GM21447 (cell line): ENCODE results near the gene CALR3.
"Not testable (repeated sequence)": the region's sequence is repeated elsewhere in the genome, so short reads cannot be mapped to it uniquely, and the experiment has no call there.

Experiments
- ATAC-seq: cut with Tn5 transposase; IDR thresholded peaks from one replicate; pipeline ENCODE4 v1.9.1; 2021; ENCODE audit not compliant: unreplicated experiment

Gene CALR3

DNA sequence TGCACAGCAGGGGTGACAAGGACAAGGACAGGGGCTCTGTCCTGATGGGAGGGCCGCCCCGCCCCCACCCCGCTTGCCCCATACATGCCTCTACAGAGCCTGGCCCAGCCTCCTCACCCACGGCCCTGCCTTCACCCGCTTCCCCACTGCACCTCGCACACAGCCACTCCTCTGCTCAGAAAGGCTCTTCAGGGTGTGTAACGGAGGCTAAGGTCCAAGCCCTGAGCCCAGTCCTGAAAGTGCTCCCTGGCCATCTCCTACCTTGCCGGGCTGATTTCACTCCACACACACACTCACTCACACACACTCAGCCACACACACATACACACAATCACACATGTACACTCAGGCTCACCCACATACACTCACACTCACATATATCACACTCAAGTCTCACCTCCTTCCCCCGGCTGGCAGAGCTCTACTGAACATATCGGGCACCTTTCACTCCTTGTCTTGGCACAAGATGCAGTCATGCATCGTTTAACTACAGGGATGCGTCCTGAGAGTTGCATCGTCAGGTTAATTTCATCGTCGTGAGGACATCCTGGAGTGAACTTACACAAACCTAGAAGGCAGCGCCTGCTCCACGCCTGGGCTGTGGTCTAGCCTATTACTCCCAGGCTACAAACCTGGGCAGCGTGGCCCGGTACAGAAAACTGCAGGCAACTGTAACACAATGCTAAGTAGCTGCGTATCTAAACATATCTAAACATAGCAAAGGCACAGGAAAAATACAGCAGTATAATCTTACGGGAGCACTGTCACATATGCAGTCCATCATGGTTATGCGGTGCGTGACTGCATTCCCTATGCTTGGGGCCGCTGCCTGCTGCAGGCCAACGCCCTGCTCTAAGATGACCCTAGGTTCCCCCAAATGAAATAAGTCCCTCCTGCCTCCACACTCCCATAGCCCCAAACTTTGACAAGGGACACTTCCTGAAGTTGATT is 37.3 kb downstream of the CALR3 start:
- ATAC-seq, result no peak

DNA sequence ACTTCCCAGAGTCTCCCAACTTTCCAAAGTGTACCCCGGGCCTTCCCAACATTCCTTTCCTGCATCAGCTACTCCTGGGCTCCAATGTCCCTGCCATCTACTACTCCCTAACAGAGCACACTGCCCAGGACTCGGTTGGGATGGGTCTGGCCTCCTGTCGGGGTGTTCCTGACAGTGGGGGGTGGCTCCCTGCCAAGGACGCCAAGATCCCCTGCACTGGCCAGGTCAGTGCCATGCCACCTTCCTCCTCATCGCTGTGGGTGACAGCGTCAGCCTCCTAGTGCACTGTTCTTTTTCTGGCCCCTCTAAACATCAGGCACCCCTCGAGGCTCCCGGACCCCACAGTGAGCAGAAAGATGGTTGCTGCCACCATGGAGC is 38.0 kb downstream of the CALR3 start:
- no peak for ATAC-seq

- no peak for ATAC-seq
Measured at GRCh38 chr19:16457195-16457953, 38.6 kb downstream of the CALR3 start.

DNA sequence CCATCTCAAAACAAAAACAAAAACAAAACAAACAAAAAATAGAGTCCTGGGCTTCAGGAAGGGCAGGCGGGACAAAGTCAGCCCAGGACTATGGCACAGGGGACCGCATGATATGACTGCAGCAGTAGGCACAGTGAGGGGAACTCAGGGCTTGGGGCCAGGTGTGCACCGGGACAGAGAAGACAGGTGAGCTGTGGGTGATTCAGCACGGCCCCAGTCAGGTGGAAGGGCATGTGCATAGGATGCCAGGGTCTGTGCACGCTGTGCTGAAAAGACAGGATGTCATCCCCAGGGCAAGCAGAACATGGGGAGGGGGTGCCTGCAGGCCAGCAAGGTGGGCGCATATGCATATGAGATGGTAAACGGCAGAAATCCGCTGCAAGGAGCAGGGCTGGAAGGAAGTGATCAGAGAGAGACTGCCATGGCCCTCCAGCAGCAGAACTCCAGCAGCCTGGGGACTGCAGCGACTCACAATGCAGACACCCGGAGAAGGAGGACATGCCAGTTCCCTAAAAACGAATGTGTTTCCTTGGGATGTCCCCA is 39.2 kb downstream of the CALR3 start:
- no peak for ATAC-seq

DNA sequence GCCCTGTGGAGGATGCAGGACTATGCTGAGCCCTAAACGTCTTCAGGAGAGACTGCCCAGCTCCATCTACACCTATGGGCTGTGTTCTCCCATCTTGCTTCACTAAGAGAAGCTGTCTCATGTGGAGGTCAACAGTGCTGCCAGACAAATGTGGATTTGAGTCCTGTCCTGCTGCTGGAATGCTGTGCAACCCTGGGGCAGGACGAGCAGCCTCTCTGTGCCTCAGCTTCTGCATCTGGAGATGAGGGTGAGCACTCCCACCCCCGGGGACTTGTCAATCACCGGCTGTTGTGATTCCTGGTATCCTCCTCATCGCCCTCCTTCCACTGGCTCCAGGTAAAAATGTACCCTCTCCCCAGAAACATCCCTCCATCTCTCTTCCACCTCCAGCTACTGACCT is 40.5 kb downstream of the CALR3 start:
- no peak for ATAC-seq

GRCh38 chr19:16454351-16454918 is 41.5 kb downstream of the CALR3 start:
- ATAC-seq, result no peak

DNA sequence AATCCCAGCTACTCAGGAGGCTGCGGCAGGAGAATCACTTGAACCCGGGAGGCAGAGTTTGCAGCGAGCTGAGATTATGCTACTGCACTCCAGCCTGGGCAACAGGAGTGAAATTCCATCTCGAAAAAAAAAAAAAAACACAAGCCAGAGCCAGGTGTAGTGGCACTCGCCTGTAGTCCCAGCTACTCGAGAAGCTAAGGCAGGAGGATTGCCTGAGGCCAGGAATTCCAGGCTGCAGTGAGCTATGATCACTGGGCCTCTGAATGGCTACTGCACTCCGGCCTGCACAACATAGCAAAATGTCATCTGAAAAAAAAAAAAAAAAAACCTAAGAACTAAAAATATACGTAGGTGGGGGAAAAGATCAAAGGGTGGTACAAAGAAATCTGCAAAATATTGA is 43.6 kb downstream of the CALR3 start:
- ATAC-seq, result no peak

DNA sequence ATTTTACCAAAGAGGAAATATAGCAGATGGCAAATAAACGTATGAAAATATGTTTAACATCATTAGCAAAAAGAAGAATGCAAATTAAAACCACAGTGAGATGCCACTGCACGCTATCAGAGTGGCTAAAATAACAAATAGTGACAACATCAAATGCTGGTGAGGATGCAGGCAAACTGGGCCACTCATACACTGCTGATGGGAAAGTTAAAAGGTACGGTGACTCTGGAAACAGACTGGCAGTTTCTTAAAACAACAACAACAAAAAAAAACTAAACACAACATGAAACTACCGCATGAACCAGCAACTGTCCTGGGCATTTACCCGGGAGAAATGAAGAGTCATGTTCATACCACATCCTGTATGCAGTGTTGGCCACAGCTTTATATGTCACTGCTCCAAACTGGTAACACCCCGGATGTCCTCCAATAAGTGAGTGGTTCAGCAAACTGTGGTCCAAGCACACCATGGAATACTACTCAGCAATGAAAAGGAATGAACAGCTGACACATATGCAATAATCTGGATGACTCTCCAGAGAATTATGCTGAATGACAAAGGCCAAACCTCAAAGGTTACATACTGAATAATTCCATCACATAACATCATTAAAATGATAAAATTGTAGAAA is 46.5 kb downstream of the CALR3 start:
- peak; percentile 53 for ATAC-seq

DNA sequence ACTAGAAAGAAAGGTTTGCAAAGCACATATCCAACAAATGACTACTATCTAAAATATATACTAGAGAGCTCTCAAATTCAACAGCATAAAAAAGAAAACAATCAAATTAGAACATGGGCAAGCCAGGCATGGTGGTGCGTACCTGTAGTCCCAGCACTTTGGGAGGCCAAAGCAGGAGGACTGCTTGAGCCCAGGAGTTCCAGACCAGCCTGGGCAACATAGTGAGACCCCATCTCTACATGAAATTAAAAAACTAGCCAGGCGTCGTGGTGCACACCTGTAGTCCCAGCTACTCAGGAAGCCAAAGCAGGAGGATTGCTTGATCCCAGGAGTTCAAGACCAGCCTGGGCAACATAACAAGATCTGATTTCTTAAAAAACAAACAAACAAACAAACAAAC is 47.1 kb downstream of the CALR3 start:
- ATAC-seq, result not testable (repeated sequence)

GRCh38 chr19:16446724-16447368 is 49.1 kb downstream of the CALR3 start:
- ATAC-seq, result peak; percentile 43

GRCh38 chr19:16446108-16446723 is 49.8 kb downstream of the CALR3 start:
- no peak for ATAC-seq

DNA sequence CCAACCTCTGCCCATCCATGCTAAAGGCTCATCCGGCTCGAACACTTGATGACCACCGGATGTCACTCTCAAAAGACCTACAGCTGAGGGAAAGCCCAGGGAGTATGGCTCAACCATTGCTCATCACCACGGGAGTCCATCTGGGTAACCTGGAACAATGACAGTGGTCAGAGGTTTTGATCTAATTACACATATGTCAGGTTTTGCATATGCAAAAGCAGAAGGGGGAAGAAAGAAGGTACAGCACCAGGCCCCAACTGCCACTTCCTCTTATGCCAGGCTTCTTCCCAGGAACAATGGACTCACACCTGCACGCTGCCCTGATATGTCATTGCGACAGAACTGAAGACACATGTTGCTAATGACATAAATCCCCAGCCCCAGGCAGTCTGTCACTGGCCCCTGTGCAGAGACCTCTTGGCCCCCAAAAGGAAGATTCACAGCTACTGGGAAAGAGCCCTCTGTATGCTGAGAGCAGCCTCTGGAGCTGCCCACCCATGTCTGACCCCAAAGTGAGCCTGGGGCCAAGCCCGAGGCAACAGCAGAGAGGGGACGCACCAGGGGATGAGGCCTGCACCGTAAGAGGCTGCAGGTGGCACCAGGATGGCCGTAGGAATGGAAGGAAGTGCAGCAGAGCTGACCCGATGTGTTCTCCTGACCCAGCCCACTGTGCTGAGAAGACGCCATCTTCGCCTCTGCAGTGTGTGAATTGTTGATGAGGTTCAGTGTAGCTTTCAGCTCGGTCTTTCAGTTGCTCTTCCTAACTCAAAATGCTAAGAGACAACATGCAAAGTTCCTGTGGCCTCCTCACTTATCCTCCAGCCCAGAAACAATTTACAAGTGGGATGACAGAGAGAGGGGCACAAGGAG is 50.5 kb downstream of the CALR3 start:
- peak; percentile 41 for ATAC-seq

- no peak for ATAC-seq
Measured at GRCh38 chr19:16444269-16444600, 51.7 kb downstream of the CALR3 start.

GRCh38 chr19:16442386-16443276 is 53.3 kb downstream of the CALR3 start:
- no peak for ATAC-seq

GRCh38 chr19:16441661-16442162 is 54.3 kb downstream of the CALR3 start:
- no peak for ATAC-seq

GRCh38 chr19:16436780-16437332 is 59.1 kb downstream of the CALR3 start:
- no peak for ATAC-seq

DNA sequence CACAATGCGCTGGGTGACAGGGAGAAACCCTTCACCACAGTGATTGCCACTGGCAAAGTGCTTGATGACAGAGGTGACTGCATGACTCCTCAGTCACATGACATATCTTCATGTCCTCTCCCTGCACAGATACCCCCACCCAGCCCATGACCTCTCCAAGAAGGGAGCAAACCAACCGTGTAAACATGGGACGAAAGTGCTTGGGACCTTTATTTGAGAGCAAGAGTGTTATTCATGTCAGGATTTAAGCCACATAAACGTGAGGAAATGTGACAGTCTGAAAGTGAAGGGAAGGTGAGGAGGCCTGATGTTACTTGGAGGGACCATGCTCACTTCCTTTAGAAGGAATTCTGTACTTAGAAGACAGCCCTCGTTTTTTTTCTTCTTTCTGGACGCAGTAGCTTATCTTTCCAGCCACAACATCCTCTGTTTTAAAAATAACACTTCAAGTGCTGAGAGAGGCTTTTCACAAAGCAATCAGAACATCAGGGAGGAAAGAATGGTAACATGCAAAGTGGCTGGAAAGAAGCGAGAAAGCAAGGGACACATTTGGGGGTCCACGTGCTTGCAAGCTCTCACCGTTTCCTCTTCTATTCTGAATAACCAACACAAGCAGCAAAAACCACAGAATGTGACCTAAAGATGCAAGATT is 59.8 kb downstream of the CALR3 start:
- ATAC-seq, result no peak
